GM18870 (cell line): Measurements from ENCODE around the gene DPF3.

Source experiments
- ATAC-seq: cut with Tn5 transposase; IDR thresholded peaks from one replicate; pipeline ENCODE4 v1.9.1; 2021; ENCODE audit warnings: moderate library complexity; ENCODE audit not compliant: unreplicated experiment

DPF3 gene

DNA sequence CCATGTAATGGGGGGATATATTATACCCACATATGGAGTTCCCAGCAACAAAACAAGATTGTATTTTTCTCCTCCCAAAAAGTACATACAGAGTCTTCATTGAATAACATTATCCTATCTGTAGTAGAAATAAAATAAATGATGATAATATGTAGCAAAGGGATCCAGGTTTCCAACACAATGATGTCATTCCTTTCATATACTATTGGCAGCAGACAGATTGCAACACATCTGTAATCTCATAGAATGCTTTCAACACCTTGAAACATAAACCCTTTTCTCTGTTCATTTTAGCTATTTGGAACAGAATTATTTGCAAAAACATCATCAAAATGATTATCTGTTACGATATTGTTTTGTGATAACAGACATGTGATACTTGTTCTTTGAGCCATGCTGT lies 317.6 kb downstream of the DPF3 start:
- ATAC-seq = no peak

- no peak for ATAC-seq
Observed at GRCh38 chr14:72574715-72575114, 319.2 kb downstream of the DPF3 start.

DNA sequence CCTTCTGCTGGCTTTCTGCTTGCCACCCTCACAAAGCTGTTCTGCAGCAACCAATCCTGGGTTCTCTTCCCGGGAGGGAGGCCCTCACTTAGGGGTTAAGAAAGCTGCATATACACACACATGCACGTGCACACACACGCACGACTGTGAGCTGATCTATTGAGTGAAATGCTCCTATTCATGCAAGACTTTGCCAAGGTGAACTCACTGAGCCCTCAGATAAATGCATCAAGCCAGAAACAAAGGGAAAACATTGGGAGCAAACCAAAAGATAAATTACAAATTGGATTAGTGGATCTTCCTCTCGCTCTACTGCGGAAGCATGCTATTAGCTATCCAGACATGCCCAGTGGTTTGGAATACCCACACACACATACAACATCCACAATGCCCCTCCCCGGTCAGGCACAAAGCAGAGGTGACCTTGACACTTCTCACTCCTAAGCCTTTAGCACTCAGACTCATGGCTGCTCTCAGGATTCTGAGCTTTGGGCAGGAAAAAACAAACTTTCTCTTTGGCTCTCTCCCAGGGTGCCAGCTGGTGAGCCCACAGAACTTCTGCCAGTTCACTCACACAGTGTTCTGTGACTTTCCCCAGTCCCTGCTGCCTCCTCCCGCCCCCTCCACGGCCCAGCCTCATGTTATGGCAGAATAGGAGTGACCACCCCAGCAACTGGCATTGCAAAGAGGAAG lies 320.0 kb downstream of the DPF3 start:
- ATAC-seq = no peak
